Measurements from ENCODE around the gene DGKH. TPM values are rescaled to one million over a fixed set of nuclear protein-coding genes. Genes with fewer than 3 reads are reported as not detected.

Gene DGKH
- total and polyA plus RNA-seq, 2 donors (not counting 1 experiment from before 2014, with no cell fraction given) = 0.06 to 0.67 TPM

GRCh38 chr13:42114278-42114677 lies 65.8 kb downstream of the DGKH start:
- no peak overlapping the region for H3K27ac Mint-ChIP-seq
- ChIA-PET POLR2A (no interaction called here), CTCF (interaction anchor here (0.9 to 11.4 kb wide), 4 partner anchors 115 to 703 kb away, joined by 3 to 156 read pairs (median 4); no protein-coding TSS in a partner anchor)
- no CpG with 5 or more reads among the region's 4 CpGs for WGBS (ENCODE audit: insufficient coverage)
- H3K4me2 ChIP-seq (replicated peaks; ENCODE audit: low read depth, low read length, poor library complexity, severe bottlenecking) = no peak overlapping the region
- H3K27me3 Mint-ChIP-seq = peaks cover 6% of the 10 kb centered on the region
- no peaks in the 10 kb centered on the region for H3K4me1 ChIP-seq (ENCODE audit: control insufficient read depth in 2 of 2, insufficient read depth in 2 of 2, low read length in 2 of 2)
- no peaks in the 10 kb centered on the region for H3K4me1 Mint-ChIP-seq
- intact Hi-C loops (cut with micrococcal nuclease) = no loop called here
- TF ChIP-seq CTCF (IDR thresholded peaks at IDR 0.05) (no peak), EZH2 (IDR thresholded peaks at IDR 0.05; ENCODE audit: borderline replicate concordance, insufficient read depth, low read depth, low read length, poor library complexity, severe bottlenecking) (no peak)
- no peak overlapping the region for H3K27ac ChIP-seq (ENCODE audit: low read length in 2 of 2)
- no peaks in the 10 kb centered on the region for H3K9me3 Mint-ChIP-seq (ENCODE audit: insufficient read depth)
- ATAC-seq (ENCODE audit: low read depth) (no peak), DNase-seq (no peak)
- no peaks in the 10 kb centered on the region for H4K20me1 ChIP-seq (ENCODE audit: control insufficient read depth, insufficient read depth, low read length, poor library complexity, severe bottlenecking)
- no peak overlapping the region for H3K4me3 ChIP-seq (ENCODE audit: control extremely low read depth in 1 of 5, extremely low read depth in 1 of 5, insufficient read depth in 1 of 5, low read depth in 2 of 5, low read length in 4 of 5)
- no peaks in the 10 kb centered on the region for H3K9me3 ChIP-seq (ENCODE audit: control extremely low read depth in 1 of 3, control insufficient read depth in 2 of 3, insufficient read depth in 1 of 3, low read length in 2 of 3)
- no peak overlapping the region for H3K4me3 Mint-ChIP-seq
- H3K9ac ChIP-seq (ENCODE audit: low read length) = no peak overlapping the region
- H3K36me3 ChIP-seq (replicated peaks in 1 of 2; ENCODE audit: control extremely low read depth in 1 of 2, control insufficient read depth in 1 of 2, extremely low read depth in 1 of 2, insufficient read depth in 2 of 2, low read length in 1 of 2) = no peaks in the 10 kb centered on the region
- no peaks in the 10 kb centered on the region for H3K79me2 ChIP-seq (ENCODE audit: control insufficient read depth, insufficient read depth, low read length)
- H3K27me3 ChIP-seq (replicated peaks in 1 of 4; ENCODE audit: control extremely low read depth in 1 of 4, control insufficient read depth in 3 of 4, insufficient read depth in 4 of 4, low read length in 3 of 4) = peaks cover 0 to 3% (median 0%) of the 10 kb centered on the region in 4 experiments
- no peak overlapping the region for H2AFZ ChIP-seq (ENCODE audit: insufficient read depth, low read depth, low read length, poor library complexity, severe bottlenecking)

GRCh38 chr13:42114912-42115311 lies 66.5 kb downstream of the DGKH start:
- Histone ChIP-seq H3K4me2 (replicated peaks; ENCODE audit: low read depth, low read length, poor library complexity, severe bottlenecking) (no peak overlapping the region), H4K20me1 (ENCODE audit: control insufficient read depth, insufficient read depth, low read length, poor library complexity, severe bottlenecking) (no peaks in the 10 kb centered on the region), H3K27ac (ENCODE audit: low read length in 2 of 2) (no peak overlapping the region), H3K36me3 (replicated peaks in 1 of 2; ENCODE audit: control extremely low read depth in 1 of 2, control insufficient read depth in 1 of 2, extremely low read depth in 1 of 2, insufficient read depth in 2 of 2, low read length in 1 of 2) (no peaks in the 10 kb centered on the region), H3K9ac (ENCODE audit: low read length) (no peak overlapping the region), H3K4me1 (ENCODE audit: control insufficient read depth in 2 of 2, insufficient read depth in 2 of 2, low read length in 2 of 2) (no peaks in the 10 kb centered on the region), H2AFZ (ENCODE audit: insufficient read depth, low read depth, low read length, poor library complexity, severe bottlenecking) (no peak overlapping the region), H3K27me3 (replicated peaks in 1 of 4; ENCODE audit: control extremely low read depth in 1 of 4, control insufficient read depth in 3 of 4, insufficient read depth in 4 of 4, low read length in 3 of 4) (peaks cover 0 to 3% (median 0%) of the 10 kb centered on the region in 4 experiments), H3K79me2 (ENCODE audit: control insufficient read depth, insufficient read depth, low read length) (no peaks in the 10 kb centered on the region), H3K4me3 (ENCODE audit: control extremely low read depth in 1 of 5, extremely low read depth in 1 of 5, insufficient read depth in 1 of 5, low read depth in 2 of 5, low read length in 4 of 5) (no peak overlapping the region), H3K9me3 (ENCODE audit: control extremely low read depth in 1 of 3, control insufficient read depth in 2 of 3, insufficient read depth in 1 of 3, low read length in 2 of 3) (no peaks in the 10 kb centered on the region)
- ChIA-PET POLR2A (no interaction called here), CTCF (interaction anchor here (0.9 to 11.4 kb wide), 4 partner anchors 114 to 704 kb away, joined by 3 to 156 read pairs (median 8); no protein-coding TSS in a partner anchor)
- Mint-ChIP-seq H3K9me3 (ENCODE audit: insufficient read depth) (no peaks in the 10 kb centered on the region), H3K27me3 (peaks cover 5% of the 10 kb centered on the region), H3K27ac (no peak overlapping the region), H3K4me3 (no peak overlapping the region), H3K4me1 (no peaks in the 10 kb centered on the region)
- no peak for DNase-seq
- intact Hi-C loops (cut with micrococcal nuclease) = no loop called here
- TF ChIP-seq CTCF (IDR thresholded peaks at IDR 0.05) (no peak), EZH2 (IDR thresholded peaks at IDR 0.05; ENCODE audit: borderline replicate concordance, insufficient read depth, low read depth, low read length, poor library complexity, severe bottlenecking) (no peak)
- 88% methylated on average over 1 of the region's 4 CpGs for WGBS (ENCODE audit: insufficient coverage)
- no peak for ATAC-seq (ENCODE audit: low read depth)

Data from B cell (primary cell).